Upper lobe of right lung (tissue), 1 donor: ENCODE measurements around the gene PRR5. TPM values are rescaled to one million over a fixed set of nuclear protein-coding genes. Genes with fewer than 3 reads are reported as not detected.

Source experiments
- ATAC-seq: fragments of 200-7000 bp; cut with Tn5 transposase; one replicate; pipeline ENCODE4 v1.9.1; 2020; ENCODE audit warnings: mild to moderate bottlenecking, moderate library complexity
- DNase-seq: peaks from one replicate; pipeline ENCODE4 v3.0.0-alpha.2; 2020
- H3K27ac ChIP-seq: fragments of 200-600 bp; one replicate; pipeline ENCODE4 v1.8.0; 2022
- H3K27me3 ChIP-seq: fragments of 200-600 bp; one replicate; pipeline ENCODE4 v1.8.0; 2022; ENCODE audit warnings: mild to moderate bottlenecking
- H3K36me3 ChIP-seq: fragments of 200-600 bp; one replicate; pipeline ENCODE4 v1.8.0; 2022
- H3K4me1 ChIP-seq: fragments of 200-600 bp; one replicate; pipeline ENCODE4 v1.8.0; 2022
- H3K4me3 ChIP-seq: fragments of 200-600 bp; one replicate; pipeline ENCODE4 v1.8.0; 2022; ENCODE audit warnings: mild to moderate bottlenecking
- H3K9me3 ChIP-seq: fragments of 200-600 bp; one replicate; pipeline ENCODE4 v1.8.0; 2022
- CTCF ChIP-seq: fragments of 200-600 bp; IDR thresholded peaks from one replicate; pipeline ENCODE4 v1.8.0; 2022; ENCODE audit warnings: antibody characterized with exemption
- intact Hi-C: fragments of 100-400 bp; cut with DNase I; formaldehyde crosslinking; loops from one replicate; pipeline ENCODE4 v1.11.0; 2022
- total RNA-seq: library from RNA; stranded (reverse); fragmentation: NEBNext Ultra II Directional; extraction: Animal tissue kit (Norgen Biotek cat#: 25700); gene quantifications from one replicate; pipeline ENCODE4 v1.2.1, GENCODE V29; 2021
- donor health status: DM: no; HTN: yes; CAD: no; lungs with severe emphysema.

PRR5 gene
- total RNA-seq, 1 donor from 2014 or later, result 13.6 TPM

- no peak for ATAC-seq
- peaks cover 7% of the 10 kb centered on the region for H3K4me1 ChIP-seq
- H3K27me3 ChIP-seq, result no peaks in the 10 kb centered on the region
- no peak overlapping the region for H3K4me3 ChIP-seq
- H3K36me3 ChIP-seq, result no peaks in the 10 kb centered on the region
- H3K9me3 ChIP-seq, result no peaks in the 10 kb centered on the region
- intact Hi-C loops, result no loop called here
- peak overlapping the region; percentile 70 for H3K27ac ChIP-seq
- no peak for DNase-seq
- no peak for TF ChIP-seq CTCF
Observed at GRCh38 chr22:44728761-44729324, 26.8 kb downstream of the PRR5 start.

DNA sequence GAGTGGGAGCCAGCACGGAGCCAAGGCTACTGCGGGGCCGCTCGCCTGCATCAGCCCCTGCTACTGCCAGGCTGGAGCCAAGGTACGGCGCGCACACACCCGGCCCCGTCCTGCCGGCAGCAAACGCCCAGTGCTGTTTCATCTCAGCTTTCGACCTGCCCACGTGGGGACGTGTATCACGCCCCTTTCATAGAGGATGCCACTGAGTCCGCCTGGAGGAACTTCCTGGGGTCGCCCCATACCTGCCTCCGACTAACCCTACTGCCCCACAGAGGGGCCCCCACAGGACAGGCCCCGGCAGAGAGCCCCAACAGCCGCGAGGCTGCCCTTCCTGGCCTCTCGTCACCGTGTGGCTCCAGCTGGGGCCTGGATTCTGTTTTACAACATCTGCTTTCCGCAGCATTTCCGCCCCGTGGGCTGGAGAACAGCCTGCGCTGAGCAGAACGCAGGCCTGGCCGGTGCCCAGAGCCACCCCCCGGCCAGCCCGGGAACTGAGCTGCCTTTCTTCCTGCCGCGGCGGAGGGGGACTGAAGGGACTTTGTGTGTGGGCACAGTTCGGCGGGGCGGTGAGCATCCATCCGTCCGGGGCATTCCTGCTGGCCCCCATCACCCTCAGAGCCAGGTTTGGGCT is 27.5 kb downstream of the PRR5 start:
- no peaks in the 10 kb centered on the region for H3K9me3 ChIP-seq
- peak overlapping the region; percentile 70 for H3K27ac ChIP-seq
- peak; percentile 29 for TF ChIP-seq CTCF
- peaks cover 7% of the 10 kb centered on the region for H3K4me1 ChIP-seq
- H3K27me3 ChIP-seq, result no peaks in the 10 kb centered on the region
- ATAC-seq, result peak; percentile 37
- DNase-seq, result no peak
- H3K4me3 ChIP-seq, result no peak overlapping the region
- intact Hi-C loops, result no loop called here
- H3K36me3 ChIP-seq, result no peaks in the 10 kb centered on the region

DNA sequence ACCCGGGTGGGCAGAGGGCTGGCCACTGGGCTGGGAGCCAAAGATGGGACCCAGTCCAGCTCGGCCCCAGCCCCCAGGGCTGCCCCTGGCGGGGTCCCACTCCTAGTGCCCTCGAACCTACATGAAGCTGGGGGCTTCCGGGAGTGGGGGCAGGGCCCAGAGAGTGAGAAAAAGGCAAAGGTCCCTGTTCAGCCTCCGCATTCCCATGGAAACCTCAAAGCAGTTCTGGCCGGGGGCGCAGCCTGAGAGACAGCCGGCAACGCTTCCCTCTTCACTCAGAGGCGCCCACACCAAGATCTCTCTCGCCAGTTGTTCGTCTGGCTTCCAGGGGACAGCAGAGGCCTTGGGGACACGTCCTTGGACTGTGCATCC is 28.0 kb downstream of the PRR5 start:
- no peaks in the 10 kb centered on the region for H3K9me3 ChIP-seq
- H3K27ac ChIP-seq, result peak overlapping the region; percentile 36
- H3K4me3 ChIP-seq, result no peak overlapping the region
- no peaks in the 10 kb centered on the region for H3K27me3 ChIP-seq
- no peaks in the 10 kb centered on the region for H3K36me3 ChIP-seq
- no peak for DNase-seq
- peaks cover 7% of the 10 kb centered on the region for H3K4me1 ChIP-seq
- no peak for ATAC-seq
- TF ChIP-seq CTCF, result no peak
- intact Hi-C loops, result no loop called here

- Histone ChIP-seq H3K4me1 (peaks cover 7% of the 10 kb centered on the region), H3K27ac (peak overlapping the region; percentile 36), H3K9me3 (no peaks in the 10 kb centered on the region), H3K4me3 (no peak overlapping the region), H3K36me3 (no peaks in the 10 kb centered on the region), H3K27me3 (no peaks in the 10 kb centered on the region)
- DNase-seq, result no peak
- intact Hi-C loops, result no loop called here
- no peak for ATAC-seq
- no peak for TF ChIP-seq CTCF
Observed at GRCh38 chr22:44730490-44731356, 28.7 kb downstream of the PRR5 start.

- no peak for ATAC-seq
- intact Hi-C loops, result no loop called here
- no peaks in the 10 kb centered on the region for H3K9me3 ChIP-seq
- no peak overlapping the region for H3K27ac ChIP-seq
- H3K4me3 ChIP-seq, result no peak overlapping the region
- H3K27me3 ChIP-seq, result no peaks in the 10 kb centered on the region
- TF ChIP-seq CTCF, result no peak
- no peaks in the 10 kb centered on the region for H3K36me3 ChIP-seq
- no peak for DNase-seq
- H3K4me1 ChIP-seq, result peaks cover 12% of the 10 kb centered on the region
Observed at GRCh38 chr22:44731357-44731970, 29.5 kb downstream of the PRR5 start.
